ENCODE data around the gene NELL1.

DNA sequence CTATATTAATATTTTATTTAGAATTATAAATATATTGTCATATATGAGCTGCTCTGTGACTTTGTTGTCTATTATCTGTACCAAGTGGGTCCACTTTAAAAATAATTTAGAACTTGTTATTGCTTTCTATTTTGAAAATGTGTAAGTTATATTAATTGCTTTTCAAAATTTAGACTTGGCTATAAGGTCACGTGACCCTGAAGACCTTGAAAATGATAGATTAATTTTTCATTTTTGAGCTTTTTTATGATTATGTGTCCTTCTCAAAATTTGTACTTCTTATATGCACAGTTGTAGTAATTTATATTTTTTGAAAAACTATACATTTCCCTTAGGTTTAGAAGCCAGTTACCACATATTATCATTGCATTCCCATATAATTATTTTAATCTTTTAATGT is 826.5 kb downstream of the NELL1 start:
- TF ChIP-seq CTCF (conservative IDR thresholded peaks at IDR 0.05; ENCODE audit: low read depth, low read length) (no peak), EZH2 (IDR thresholded peaks at IDR 0.05; ENCODE audit: low read length, unreplicated experiment) (no peak), EZH2phosphoT487 (IDR thresholded peaks at IDR 0.05; ENCODE audit: borderline replicate concordance, low read length) (no peak)
